Urinary bladder (tissue), 4 donors: ENCODE results near the gene SNCAIP. TPM values are rescaled to one million over a fixed set of nuclear protein-coding genes. Genes with fewer than 3 reads are reported as not detected.
"Not testable (repeated sequence)": the region's sequence is repeated elsewhere in the genome, so short reads cannot be mapped to it uniquely, and the experiment has no call there.

Experiments used
- DNase-seq: peaks from one replicate; pipeline ENCODE4 v3.0.0-alpha.2; 2015; ENCODE audit errors: extremely low spot score
- H3K27ac ChIP-seq: one replicate; pipeline ENCODE4 v1.5.1; 2013; ENCODE audit warnings: low read depth, mild to moderate bottlenecking, moderate library complexity
- H3K36me3 ChIP-seq: one replicate; pipeline ENCODE4 v1.6.1; 2013; ENCODE audit warnings: mild to moderate bottlenecking, moderate library complexity; ENCODE audit not compliant: insufficient read depth
- H3K4me1 ChIP-seq: one replicate; pipeline ENCODE4 v1.6.1; 2013; ENCODE audit warnings: mild to moderate bottlenecking, moderate library complexity; ENCODE audit not compliant: insufficient read depth
- H3K4me3 ChIP-seq: one replicate; pipeline ENCODE4 v1.5.1; 2013; ENCODE audit warnings: low read depth, low read length
- WGBS: extraction: QIAGEN DNeasy Blood & Tissue Kit; methylation state at CpG from one replicate; pipeline ENCODE4 v1.1.7; 2013; 5-methylcytosine and 5-hydroxymethylcytosine counted together
- polyA plus RNA-seq: library from polyadenylated mRNA; stranded (reverse); fragments of 200-250 nt; gene quantifications from one replicate; pipeline ENCODE4 v1.2.3, GENCODE V29; 2013
- total RNA-seq: library from RNA; depleted of rRNA; stranded (reverse); fragments of >200 nt; gene quantifications from one replicate; pipeline ENCODE4 v1.2.3, GENCODE V29; 2014
- donor health status: healthy with polysubstance abuse.
- donor health status: healthy.

SNCAIP gene
- total and polyA plus RNA-seq, 2 donors = 1.6 to 22.2 TPM

DNA sequence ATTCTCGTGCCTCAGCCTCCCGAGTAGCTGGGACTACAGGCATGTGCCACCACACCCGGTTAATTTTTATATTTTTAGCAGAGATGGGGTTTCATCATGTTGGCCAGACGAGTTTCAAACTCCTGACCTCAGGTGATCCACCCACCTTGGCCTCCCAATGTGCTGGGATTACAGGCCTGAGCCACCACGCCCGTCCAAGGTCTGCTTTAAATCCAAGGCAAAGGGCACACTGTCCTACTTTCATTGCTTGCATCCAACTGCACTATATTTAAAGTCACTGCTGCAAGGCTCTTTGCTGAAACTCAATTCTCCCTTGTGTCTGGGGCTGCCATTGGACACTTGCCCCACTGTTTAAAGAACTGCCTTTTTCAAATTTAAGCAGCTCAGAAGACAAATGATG lies 174.6 kb downstream of the SNCAIP start:
- H3K36me3 ChIP-seq, H3K4me1 ChIP-seq, DNase-seq, H3K4me3 ChIP-seq, H3K27ac ChIP-seq: not testable (repeated sequence)
- 92% methylated on average over 6 of the region's 6 CpGs for WGBS

DNA sequence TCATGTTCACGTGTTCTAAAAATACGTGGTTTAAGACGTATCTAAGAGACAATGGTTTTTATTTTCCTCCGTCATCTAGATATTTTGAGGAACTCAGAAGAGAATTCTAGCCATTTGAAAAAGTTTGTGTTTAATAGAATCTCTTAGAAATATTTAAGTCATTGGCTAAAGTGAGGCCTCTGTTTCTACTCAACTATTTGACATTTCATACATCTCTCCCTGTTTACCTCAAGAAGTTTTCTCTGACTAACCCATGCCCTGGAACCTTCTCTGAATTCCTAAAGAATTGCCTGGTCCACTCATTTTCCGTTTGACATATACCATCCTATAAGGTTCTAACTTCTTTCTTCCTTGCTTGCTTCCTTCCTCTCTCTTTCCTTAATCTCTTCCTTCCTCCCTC lies 178.7 kb downstream of the SNCAIP start:
- Histone ChIP-seq H3K4me1 (no peaks in the 10 kb centered on the region), H3K27ac (no peak overlapping the region), H3K36me3 (no peaks in the 10 kb centered on the region), H3K4me3 (no peak overlapping the region)
- no peak for DNase-seq
- 94% methylated on average over 5 of the region's 5 CpGs for WGBS

DNA sequence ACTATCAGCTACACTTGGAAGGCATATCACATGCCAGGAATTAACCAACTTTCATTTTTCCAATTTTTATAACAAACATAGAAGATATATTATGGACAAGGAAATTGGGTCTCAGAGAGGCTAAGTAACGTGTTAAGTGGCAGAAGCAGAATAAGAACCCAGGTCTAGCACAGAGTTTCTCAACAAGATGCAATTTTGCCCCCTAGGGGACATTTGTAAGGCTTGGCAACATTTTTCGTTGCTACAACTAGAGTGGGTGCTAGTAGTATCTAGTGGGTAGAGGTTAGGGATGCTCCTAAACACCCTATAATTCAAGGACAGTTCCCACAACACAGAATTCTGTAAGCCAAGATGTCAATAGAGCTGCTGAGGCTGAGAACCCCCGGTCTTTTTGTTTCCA lies 180.6 kb downstream of the SNCAIP start:
- WGBS = 69% methylated on average over 3 of the region's 3 CpGs
- Histone ChIP-seq H3K4me1 (no peaks in the 10 kb centered on the region), H3K27ac (no peak overlapping the region), H3K4me3 (no peak overlapping the region), H3K36me3 (no peaks in the 10 kb centered on the region)
- no peak for DNase-seq

DNA sequence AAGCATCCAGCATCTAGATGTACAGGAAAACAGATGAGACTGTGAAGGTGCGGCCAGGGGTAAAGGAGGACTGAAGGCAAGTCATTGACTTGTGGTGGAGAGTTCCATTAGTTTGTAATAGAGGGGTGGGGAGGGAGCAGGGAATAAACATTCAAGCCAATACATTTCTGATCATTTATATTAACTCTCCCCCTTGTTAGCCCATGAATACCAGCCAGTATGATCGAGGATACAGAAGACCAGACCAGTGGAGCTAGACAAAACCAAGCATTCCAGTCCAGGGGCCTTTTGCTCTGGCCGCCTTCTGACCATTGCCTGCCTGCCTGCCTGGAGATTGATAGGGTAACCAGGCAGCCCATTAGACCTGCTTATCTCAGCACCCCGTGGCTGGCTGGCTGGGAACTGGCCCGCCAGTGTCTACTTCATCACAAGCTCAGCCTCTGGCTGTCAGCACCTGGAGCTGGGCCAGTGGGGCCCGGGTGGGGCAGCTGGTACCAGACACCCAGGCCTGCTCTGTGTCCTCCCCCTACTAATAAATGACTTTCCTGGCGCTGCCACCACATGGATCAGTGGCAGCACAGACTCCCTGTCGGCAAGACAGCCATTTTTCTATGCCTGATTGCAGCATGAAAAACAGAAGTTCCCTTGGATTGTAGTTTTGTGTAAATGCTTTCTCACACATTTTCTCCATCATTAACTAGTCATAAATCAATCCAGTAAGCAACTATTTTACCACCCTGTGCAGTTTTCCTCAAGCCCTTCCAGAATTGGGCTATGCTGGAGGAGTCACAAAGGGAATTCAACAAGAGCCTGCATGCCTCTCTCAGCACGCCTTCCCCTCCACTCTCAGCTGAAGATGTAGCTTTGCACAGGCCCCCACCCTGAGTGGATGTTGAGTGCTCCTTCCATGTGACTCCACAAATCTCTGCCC lies 181.3 kb downstream of the SNCAIP start:
- no peak overlapping the region for H3K27ac ChIP-seq
- 59% methylated on average over 9 of the region's 9 CpGs for WGBS
- no peak overlapping the region for H3K4me3 ChIP-seq
- no peaks in the 10 kb centered on the region for H3K36me3 ChIP-seq
- no peak for DNase-seq
- no peaks in the 10 kb centered on the region for H3K4me1 ChIP-seq

DNA sequence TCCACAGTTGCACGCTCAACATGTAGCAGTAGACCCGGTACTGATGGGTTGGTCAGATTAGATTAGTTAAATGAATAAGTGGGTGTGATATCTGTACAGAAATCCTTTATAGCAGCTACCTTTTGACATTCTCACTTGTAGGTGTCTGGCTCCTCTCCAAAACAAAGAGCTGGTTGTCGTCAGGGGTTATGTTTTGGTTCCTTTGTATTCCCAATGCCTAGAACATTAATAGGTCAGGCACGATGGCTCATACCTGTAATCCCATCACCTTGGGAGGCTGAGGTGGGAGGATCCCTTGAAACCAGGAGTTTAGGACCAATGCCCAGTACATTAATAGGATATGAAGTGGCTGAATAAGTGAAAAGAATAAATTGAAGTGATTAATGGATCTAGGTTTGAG lies 182.1 kb downstream of the SNCAIP start:
- Histone ChIP-seq H3K27ac (no peak overlapping the region), H3K4me1 (no peaks in the 10 kb centered on the region), H3K36me3 (no peaks in the 10 kb centered on the region), H3K4me3 (no peak overlapping the region)
- no peak for DNase-seq
- 72% methylated on average over 4 of the region's 4 CpGs for WGBS

DNA sequence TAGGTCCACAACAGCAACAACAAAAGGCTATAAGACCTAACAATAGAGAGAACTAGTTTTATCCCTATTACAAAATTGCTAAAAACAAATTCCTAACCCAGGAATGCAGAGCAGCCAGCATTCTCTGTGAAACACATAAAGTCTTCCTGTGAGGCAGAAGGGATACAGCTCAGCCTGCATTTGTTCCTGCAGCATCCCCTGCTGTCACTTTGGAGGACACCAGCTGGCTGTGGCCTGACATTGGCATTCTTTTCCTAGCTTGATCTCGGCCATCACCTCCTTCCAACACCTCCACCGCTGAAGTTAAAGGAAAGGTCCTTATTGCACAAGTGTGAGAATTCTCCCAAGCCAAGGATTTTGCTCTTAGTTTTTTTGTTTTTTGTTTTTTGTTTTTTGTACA lies 186.1 kb downstream of the SNCAIP start:
- no peaks in the 10 kb centered on the region for H3K4me1 ChIP-seq
- DNase-seq = no peak
- H3K36me3 ChIP-seq = no peaks in the 10 kb centered on the region
- no peak overlapping the region for H3K4me3 ChIP-seq
- 70% methylated on average over 2 of the region's 2 CpGs for WGBS
- H3K27ac ChIP-seq = no peak overlapping the region

DNA sequence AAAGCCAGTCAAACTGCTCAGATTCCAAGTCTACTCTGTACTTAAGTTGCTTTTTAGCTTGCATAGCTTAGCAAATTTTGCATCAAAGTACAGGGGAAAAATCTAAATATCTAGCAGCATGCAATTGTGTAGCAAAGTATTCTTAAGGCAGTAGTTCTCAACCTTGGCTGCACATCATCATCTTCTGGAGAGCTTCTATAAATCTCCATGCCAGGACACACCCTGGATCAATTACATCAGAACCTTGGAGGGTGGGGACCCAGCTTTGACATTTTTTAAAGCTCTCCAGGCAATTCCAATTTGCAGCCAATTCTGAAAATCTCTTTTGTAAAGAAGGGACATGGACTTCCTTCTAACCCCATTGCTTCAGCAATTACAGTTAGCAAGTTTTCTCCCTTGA lies 187.5 kb downstream of the SNCAIP start:
- H3K4me1 ChIP-seq = no peaks in the 10 kb centered on the region
- H3K4me3 ChIP-seq = no peak overlapping the region
- H3K36me3 ChIP-seq = no peaks in the 10 kb centered on the region
- DNase-seq = no peak
- H3K27ac ChIP-seq = no peak overlapping the region

DNA sequence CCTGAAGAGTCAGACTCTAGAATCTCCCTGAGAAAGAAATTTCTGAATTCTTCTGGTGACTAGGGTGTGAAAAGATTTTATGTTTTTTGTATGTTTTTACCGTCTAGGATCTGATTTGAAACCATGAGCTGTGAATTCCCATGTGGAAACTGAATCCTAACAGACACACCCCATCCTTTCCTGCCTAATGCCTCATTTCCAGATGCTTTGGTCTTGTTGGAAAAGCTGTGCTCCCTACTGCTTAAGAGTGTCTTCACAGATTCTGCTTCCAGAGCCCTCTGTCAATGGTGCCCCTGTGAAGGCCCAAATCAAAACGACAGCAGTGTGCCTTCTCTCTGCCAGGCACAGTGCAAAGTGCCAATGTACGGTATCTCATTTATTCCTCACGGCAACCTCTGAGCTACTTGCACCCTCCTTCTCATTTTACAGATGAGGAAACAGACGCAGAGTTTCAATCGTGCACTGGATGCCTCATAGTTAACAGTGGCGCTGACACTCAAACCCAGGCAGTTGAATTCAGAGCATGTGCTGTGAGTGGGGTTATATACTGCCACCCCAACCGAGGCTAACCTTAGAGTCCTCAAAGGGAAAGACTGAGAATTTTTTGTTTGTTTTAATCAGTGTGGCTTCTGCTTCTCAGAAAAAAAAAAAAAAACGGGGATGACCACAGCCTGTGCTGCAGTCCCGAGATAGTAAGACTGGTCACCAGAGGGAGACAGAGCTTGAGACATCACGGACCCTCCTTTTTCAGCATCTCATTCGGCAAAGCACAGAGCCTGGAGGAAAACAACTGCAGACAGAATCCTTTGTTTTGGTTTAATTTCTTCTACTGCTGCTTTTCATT lies 188.4 kb downstream of the SNCAIP start:
- Histone ChIP-seq H3K4me3 (no peak overlapping the region), H3K27ac (no peak overlapping the region), H3K4me1 (no peaks in the 10 kb centered on the region), H3K36me3 (no peaks in the 10 kb centered on the region)
- DNase-seq = no peak
- WGBS = 42% methylated on average over 12 of the region's 12 CpGs

DNA sequence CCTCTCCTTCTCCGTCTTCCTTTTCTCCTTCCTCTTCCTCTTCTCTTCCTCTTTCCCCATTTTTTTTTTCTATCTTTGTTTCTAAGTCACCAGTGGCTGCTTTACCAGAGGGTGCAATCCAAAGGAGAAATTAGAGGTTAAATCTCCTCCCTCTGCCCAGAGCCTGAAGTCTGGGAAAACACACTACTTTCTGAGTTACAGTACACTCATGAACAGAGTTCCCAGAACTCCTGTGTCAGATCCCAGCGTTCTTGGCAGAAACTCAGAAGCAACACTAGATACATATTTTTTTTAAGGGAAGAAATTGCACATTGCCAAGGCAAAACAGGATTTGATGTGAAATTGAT lies 189.0 kb downstream of the SNCAIP start:
- no peak overlapping the region for H3K4me3 ChIP-seq
- H3K36me3 ChIP-seq = no peaks in the 10 kb centered on the region
- no peak for DNase-seq
- no peaks in the 10 kb centered on the region for H3K4me1 ChIP-seq
- 19% methylated on average over 2 of the region's 2 CpGs for WGBS
- H3K27ac ChIP-seq = no peak overlapping the region

DNA sequence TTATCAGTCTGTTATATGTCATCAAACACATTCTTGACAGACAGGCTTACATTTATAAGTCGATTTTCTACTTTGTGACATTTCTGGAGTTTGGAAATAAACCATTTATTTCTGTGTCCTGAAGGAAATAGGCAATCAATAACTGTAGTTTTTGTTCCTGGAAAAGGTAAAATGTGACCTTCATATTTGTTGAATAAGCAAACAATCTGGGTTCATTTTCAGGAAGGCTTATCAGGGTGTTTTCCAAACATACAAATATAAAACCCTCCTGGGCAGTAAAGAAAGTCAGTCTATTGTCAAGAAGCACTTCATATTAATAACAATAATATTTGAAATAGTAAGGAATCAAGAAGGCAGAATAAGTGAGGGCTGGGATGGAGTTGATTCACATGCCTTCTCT lies 195.0 kb downstream of the SNCAIP start:
- H3K27ac ChIP-seq = no peak overlapping the region
- no peaks in the 10 kb centered on the region for H3K36me3 ChIP-seq
- DNase-seq = no peak
- no peak overlapping the region for H3K4me3 ChIP-seq
- WGBS = 53% methylated on average over 1 of the region's 1 CpG
- no peaks in the 10 kb centered on the region for H3K4me1 ChIP-seq

DNA sequence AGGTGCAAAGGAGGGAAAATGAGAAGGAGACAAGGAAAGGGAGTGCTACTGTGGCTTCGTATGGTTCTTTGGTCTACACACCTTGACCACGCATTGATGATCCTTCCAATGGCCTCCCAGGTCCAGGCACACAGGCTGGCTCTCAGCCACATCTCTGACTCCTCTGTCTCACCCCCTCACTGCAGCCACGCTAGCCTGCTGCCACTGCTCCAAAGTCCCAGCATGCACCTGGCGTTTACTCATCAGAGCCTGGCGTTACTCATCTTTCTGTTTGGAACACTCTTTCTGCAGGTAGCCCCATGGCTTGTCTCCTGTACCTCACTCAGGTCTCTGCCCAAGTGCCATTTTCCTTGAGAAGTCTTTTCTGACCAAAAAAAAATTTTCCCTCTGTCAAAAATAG lies 195.5 kb downstream of the SNCAIP start:
- Histone ChIP-seq H3K4me3 (no peak overlapping the region), H3K4me1 (no peaks in the 10 kb centered on the region), H3K36me3 (no peaks in the 10 kb centered on the region), H3K27ac (no peak overlapping the region)
- WGBS = 95% methylated on average over 5 of the region's 5 CpGs
- DNase-seq = no peak

DNA sequence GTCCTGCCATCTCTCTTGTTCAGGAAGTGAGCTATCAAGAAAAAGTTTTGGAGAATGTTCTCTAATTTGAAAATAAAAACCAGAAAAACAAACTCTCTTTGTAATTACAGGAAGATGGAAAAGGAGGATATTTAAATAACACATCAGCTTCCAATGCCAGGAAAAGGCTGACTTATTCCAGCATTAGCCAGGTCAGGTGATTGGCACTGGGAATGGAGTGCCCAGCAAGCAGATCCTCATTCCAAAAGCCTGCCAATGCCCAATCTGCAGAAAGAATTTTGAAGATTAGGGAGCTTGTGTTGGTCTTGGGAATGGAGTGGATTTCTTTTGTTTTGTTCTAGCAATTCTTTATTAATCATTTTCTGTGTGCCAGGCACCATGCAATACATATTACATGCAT lies 196.6 kb downstream of the SNCAIP start:
- no peaks in the 10 kb centered on the region for H3K36me3 ChIP-seq
- no peak overlapping the region for H3K27ac ChIP-seq
- H3K4me3 ChIP-seq = no peak overlapping the region
- no peak for DNase-seq
- no peaks in the 10 kb centered on the region for H3K4me1 ChIP-seq
